Activated naive CD4-positive, alpha-beta T cell treated with anti-CD3 and anti-CD28 coated beads, Interleukin-2, amount 10 ng/mL, durations not matched to agents 7 days and 5 days (primary cell): ENCODE data around the gene C1QTNF12.
"Not testable (repeated sequence)": the region's sequence is repeated elsewhere in the genome, so short reads cannot be mapped to it uniquely, and the experiment has no call there.

ENCODE experiments used
- CTCF ChIA-PET: fragments of 350-600 bp; sonication (Branson Sonifier 250); formaldehyde crosslinking; loops from one replicate; lab custom pipeline; 2021; ENCODE audit warnings: antibody characterized with exemption; lab: Charles Lee
- DNase-seq: peaks from one replicate; pipeline ENCODE4 v3.0.0-alpha.2; 2020
- H3K27ac Mint-ChIP-seq: one replicate; pipeline ENCODE4 v1.8.0; 2021; ENCODE audit warnings: mild to moderate bottlenecking, moderate library complexity, mixed read lengths
- H3K27me3 Mint-ChIP-seq: one replicate; pipeline ENCODE4 v1.8.0; 2021; ENCODE audit warnings: mild to moderate bottlenecking, mixed read lengths
- H3K36me3 Mint-ChIP-seq: one replicate; pipeline ENCODE4 v1.8.0; 2021; ENCODE audit warnings: mixed read lengths
- H3K4me1 Mint-ChIP-seq: one replicate; pipeline ENCODE4 v1.8.0; 2021; ENCODE audit warnings: mixed read lengths
- H3K4me3 Mint-ChIP-seq: one replicate; pipeline ENCODE4 v1.8.0; 2021; ENCODE audit warnings: mild to moderate bottlenecking, moderate library complexity, mixed read lengths
- H3K9me3 Mint-ChIP-seq: one replicate; pipeline ENCODE4 v1.8.0; 2021; ENCODE audit warnings: mixed read lengths

Gene C1QTNF12

DNA sequence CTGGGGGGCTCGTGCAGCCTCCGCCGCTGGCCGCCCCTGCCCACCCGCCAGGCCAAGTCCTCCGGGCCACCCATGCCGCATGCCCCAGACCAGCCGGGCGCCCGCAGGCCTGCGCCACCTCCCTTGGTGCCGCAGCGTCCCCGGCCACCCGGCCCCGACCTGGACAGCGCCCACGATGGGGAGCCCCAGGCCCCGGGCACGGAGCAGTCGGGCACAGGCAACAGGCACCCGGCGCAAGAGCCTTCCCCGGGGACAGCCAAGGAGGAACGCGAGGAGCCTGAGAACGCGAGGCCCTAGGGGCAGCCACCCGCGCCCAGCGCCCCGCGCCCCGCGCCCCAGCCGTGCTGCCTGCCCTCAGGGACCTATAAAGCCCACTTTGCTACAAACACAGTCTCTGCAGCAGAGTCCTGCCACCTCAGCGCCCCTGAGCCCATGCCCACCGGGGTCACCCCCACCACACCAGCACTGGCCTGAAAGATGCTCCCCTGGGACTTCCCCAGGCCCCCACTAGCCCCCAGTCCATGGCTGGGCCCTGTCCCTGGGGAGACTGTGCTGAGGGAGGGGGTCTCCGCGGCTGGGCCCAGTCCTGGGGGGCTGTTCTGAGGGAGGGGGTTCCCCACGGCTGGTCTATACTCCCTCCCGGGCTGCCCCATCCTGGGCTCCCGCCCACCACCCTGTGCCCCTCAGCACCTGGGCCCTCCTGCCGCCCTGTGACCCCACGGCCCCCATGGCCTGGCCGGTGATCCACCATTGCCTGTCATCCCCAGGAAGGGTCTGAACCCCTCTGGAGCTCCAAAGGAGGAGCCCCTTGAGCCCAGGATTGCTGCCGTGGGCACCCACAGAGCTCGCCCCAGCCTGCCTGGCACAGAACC is 48.7 kb downstream of the C1QTNF12 start:
- peaks cover 36% of the 10 kb centered on the region for H3K27me3 Mint-ChIP-seq
- peak; percentile 20 for DNase-seq
- CTCF ChIA-PET, result no interaction called here
- peaks cover 12% of the 10 kb centered on the region for H3K9me3 Mint-ChIP-seq
- no peak overlapping the region for H3K4me3 Mint-ChIP-seq
- H3K36me3 Mint-ChIP-seq, result no peaks in the 10 kb centered on the region
- H3K27ac Mint-ChIP-seq, result no peak overlapping the region
- H3K4me1 Mint-ChIP-seq, result peaks cover 11% of the 10 kb centered on the region

DNA sequence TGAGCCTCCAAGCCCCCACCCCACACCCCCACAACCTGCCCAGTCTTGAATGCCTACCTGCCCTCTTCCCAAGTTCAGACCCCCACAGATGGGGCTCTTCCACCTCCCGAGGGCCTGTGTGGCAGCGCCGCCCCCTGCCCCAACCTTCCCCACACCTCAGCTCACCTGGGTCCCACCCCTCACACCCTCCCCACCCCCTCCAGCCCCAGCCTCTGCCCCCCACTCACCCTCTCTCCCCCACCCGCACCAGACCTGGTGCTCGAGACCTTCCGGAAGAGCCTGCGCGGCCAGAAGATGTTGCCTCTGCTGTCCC is 49.4 kb downstream of the C1QTNF12 start:
- DNase-seq, result no peak
- Mint-ChIP-seq H3K36me3 (no peaks in the 10 kb centered on the region), H3K4me3 (no peak overlapping the region), H3K27ac (no peak overlapping the region), H3K4me1 (peaks cover 11% of the 10 kb centered on the region), H3K27me3 (peaks cover 36% of the 10 kb centered on the region), H3K9me3 (peaks cover 12% of the 10 kb centered on the region)
- CTCF ChIA-PET, result no interaction called here

DNA sequence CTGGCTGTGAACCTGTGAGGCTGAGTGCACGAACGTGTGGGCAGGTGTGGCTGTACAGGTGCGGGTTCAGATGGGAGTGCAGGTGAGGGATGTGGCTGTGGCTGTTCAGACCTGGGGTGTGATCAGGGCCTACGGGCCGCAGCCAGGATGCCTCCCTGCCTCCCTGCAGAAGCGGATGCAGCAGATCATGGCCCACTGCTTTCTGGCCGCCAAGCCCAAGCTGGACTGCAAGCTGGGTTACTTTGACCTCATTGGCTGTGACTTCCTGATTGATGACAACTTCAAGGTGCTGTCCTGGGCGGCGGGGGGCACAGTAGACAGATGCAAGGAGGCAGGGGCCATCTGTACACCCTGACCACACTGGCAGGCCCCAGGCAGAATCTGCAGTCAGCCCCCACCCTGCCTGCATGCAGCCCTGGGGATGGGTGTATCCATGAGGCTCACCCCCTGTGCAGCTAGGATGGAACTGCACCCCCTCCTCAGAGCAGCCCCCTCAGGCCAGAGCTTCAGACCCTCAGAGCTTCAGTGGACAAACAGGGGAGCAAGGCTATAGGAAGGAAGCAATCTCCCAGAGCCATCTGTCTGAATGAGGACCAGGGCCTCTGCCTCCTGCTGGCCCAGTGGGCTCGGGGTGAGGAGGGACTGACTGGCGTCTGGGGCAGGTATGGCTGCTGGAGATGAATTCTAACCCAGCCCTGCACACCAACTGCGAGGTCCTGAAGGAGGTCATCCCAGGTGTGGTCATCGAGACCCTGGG is 49.9 kb downstream of the C1QTNF12 start:
- CTCF ChIA-PET, result no interaction called here
- Mint-ChIP-seq H3K9me3 (peaks cover 16% of the 10 kb centered on the region), H3K4me1 (peaks cover 11% of the 10 kb centered on the region), H3K4me3 (no peak overlapping the region), H3K36me3 (no peaks in the 10 kb centered on the region), H3K27me3 (peaks cover 39% of the 10 kb centered on the region), H3K27ac (no peak overlapping the region)
- peak; percentile 20 for DNase-seq

DNA sequence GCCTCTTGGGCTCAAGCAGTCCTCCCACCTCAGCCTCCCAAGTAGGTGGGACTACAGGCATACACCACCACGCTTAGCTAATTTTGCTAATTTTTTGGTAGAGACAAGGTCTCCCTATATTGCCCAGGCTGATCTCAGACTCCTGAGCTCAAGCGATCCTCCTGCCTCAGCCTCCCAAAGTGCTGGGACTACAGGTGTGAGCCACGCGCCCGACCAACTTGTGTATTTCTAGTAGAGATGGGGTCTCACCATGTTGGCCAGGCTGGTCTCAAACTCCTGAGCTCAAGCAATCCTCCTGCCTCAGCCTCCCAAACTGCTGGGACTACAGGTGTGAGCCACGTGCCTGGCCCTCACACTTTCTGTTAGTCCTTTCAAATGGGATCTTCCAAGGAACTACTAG is 50.8 kb downstream of the C1QTNF12 start:
- Mint-ChIP-seq H3K4me1 (peaks cover 11% of the 10 kb centered on the region), H3K9me3 (peaks cover 16% of the 10 kb centered on the region), H3K27me3 (peaks cover 42% of the 10 kb centered on the region)
- H3K27ac Mint-ChIP-seq, H3K4me3 Mint-ChIP-seq, DNase-seq, CTCF ChIA-PET, H3K36me3 Mint-ChIP-seq: not testable (repeated sequence)

DNA sequence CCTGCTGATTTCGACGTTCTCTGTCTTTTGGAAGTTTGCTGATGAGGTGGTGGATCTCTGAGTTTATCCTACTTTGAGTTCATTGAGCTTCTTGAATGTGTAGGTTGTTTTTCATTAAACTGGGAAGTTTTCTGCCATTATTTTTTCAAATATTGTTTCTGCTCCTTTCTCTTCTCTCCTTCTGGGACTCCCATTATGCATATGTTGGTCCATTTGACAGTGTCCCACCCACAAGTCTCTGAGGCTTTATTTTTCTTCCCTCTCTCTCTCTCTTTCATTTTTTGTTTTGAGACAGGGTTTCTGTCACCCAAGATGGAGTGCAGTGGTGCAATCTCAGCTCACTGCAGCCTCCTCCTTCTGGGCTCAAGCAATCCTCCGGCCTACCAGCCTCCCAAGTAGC is 51.8 kb downstream of the C1QTNF12 start:
- Mint-ChIP-seq H3K27me3 (peaks cover 36% of the 10 kb centered on the region), H3K36me3 (no peaks in the 10 kb centered on the region), H3K27ac (no peak overlapping the region), H3K4me1 (peaks cover 2% of the 10 kb centered on the region), H3K9me3 (peaks cover 16% of the 10 kb centered on the region), H3K4me3 (no peak overlapping the region)
- CTCF ChIA-PET, result interaction anchor here (1.1 kb wide), 1 partner anchor 72 kb away, joined by 3 read pairs; no protein-coding TSS in a partner anchor
- no peak for DNase-seq
